ENCODE data around the gene SNRPE.

SNRPE gene

GRCh38 chr1:203915811-203916210, 54.4 kb downstream of the SNRPE start:
- Histone ChIP-seq H3K27ac (replicated peaks) (no peak overlapping the region), H3K4me3 (replicated peaks; ENCODE audit: insufficient read depth, low read length) (no peak overlapping the region), H3K27me3 (ENCODE audit: insufficient read depth, poor library complexity, severe bottlenecking) (no peaks in the 10 kb centered on the region)
- no peak for TF ChIP-seq CTCF (IDR thresholded peaks at IDR 0.05; ENCODE audit: insufficient read depth, low read length)
- TF ChIP-seq SPI1 (IDR thresholded peaks at IDR 0.05; ENCODE audit: borderline replicate concordance, low read depth) = no peak
- TF ChIP-seq POLR2AphosphoS5 (IDR thresholded peaks at IDR 0.05; ENCODE audit: low read depth) = no peak
- no peak for TF ChIP-seq REST (IDR thresholded peaks at IDR 0.05; ENCODE audit: insufficient replicate concordance, low read depth)
- TF ChIP-seq GABPA (IDR thresholded peaks at IDR 0.05; ENCODE audit: low read depth) = no peak
- no peak for DNase-seq (ENCODE audit: low read depth in 1 of 2, low spot score in 1 of 2)

GRCh38 chr1:203916756-203917155, 55.4 kb downstream of the SNRPE start:
- TF ChIP-seq SPI1 (IDR thresholded peaks at IDR 0.05; ENCODE audit: borderline replicate concordance, low read depth) (no peak), CTCF (IDR thresholded peaks at IDR 0.05; ENCODE audit: insufficient read depth, low read length) (no peak), POLR2AphosphoS5 (IDR thresholded peaks at IDR 0.05; ENCODE audit: low read depth) (no peak), REST (IDR thresholded peaks at IDR 0.05; ENCODE audit: insufficient replicate concordance, low read depth) (no peak), GABPA (IDR thresholded peaks at IDR 0.05; ENCODE audit: low read depth) (no peak)
- Histone ChIP-seq H3K27me3 (ENCODE audit: insufficient read depth, poor library complexity, severe bottlenecking) (no peaks in the 10 kb centered on the region), H3K27ac (replicated peaks) (no peak overlapping the region)

More at GRCh38 chr1:203916756-203917155, 55.4 kb downstream of the SNRPE start:
- no peak for DNase-seq (ENCODE audit: low read depth in 1 of 2, low spot score in 1 of 2)
- H3K4me3 ChIP-seq (replicated peaks; ENCODE audit: insufficient read depth, low read length) = no peak overlapping the region
